Measurements from ENCODE around the gene ATPAF1. TPM values are rescaled to one million over a fixed set of nuclear protein-coding genes. Genes with fewer than 3 reads are reported as not detected.
"Not testable (repeated sequence)": the region's sequence is repeated elsewhere in the genome, so short reads cannot be mapped to it uniquely, and the experiment has no call there.

ATPAF1 gene
- 67.6 and 75.1 TPM in 2 replicates for total RNA-seq (2014; rRNA removed; shearing (Covaris generic))

- peak; percentile 79 for DNase-seq (ENCODE audit: low read depth)
Observed at GRCh38 chr1:46667782-46668760, at the start of gene ATPAF1. TSS of gene ATPAF1 (minus strand) at chr1:46668364. CDS start at chr1:46668322, 42 bp downstream.

- DNase-seq (ENCODE audit: low read depth) = no peak
Observed at GRCh38 chr1:46717654-46718053, 49.5 kb upstream of the ATPAF1 start.

DNA sequence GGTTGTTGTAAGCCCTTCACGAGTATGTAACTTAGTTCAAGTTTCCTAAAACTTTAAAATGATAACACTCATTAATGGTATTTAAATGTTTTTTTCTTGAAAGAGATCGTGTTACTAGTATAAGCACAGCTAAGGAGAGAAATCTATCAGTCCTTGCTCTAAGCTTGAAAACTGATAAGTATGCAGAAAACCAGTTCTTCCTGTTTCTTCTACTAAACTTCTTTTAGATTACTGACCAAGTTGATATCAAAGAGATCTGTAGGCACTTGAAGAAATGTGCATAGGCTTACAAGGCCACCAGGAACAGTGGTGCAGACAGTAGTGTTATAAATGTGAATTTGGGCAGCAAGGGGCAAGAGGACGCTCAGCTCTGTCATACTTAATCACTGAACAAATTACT, 46.8 kb upstream of the ATPAF1 start:
- DNase-seq (ENCODE audit: low read depth) = no peak

GRCh38 chr1:46708121-46708520, 40.0 kb upstream of the ATPAF1 start:
- no peak for DNase-seq (ENCODE audit: low read depth)

DNA sequence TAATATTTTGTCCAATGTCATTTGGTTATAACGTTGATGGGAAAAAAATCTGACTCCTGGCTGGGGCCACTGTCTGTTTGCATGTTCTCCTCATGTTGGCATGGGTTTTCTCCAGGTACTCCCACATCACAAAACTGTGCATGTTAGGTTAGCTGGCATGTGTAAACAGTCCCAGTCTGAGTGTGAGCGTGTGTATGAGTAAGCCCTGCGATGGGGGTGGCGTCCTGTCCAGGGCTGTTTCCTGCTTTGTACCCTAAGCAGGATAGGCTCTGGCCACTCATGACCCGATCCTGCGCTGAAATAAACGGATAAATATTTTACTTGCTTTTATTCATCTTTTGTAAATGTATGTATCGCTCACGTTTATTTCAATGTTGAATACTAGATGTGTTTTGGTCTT, 37.2 kb upstream of the ATPAF1 start:
- no peak for DNase-seq (ENCODE audit: low read depth)

- DNase-seq (ENCODE audit: low read depth) = no peak
Observed at GRCh38 chr1:46703927-46704641, 35.9 kb upstream of the ATPAF1 start.

- DNase-seq (ENCODE audit: low read depth) = no peak
Observed at GRCh38 chr1:46699666-46700065, 31.5 kb upstream of the ATPAF1 start.

- no peak for DNase-seq (ENCODE audit: low read depth)
Observed at GRCh38 chr1:46697053-46697452, 28.9 kb upstream of the ATPAF1 start.

- DNase-seq (ENCODE audit: low read depth) = not testable (repeated sequence)
Observed at GRCh38 chr1:46694676-46695075, 26.5 kb upstream of the ATPAF1 start.

DNA sequence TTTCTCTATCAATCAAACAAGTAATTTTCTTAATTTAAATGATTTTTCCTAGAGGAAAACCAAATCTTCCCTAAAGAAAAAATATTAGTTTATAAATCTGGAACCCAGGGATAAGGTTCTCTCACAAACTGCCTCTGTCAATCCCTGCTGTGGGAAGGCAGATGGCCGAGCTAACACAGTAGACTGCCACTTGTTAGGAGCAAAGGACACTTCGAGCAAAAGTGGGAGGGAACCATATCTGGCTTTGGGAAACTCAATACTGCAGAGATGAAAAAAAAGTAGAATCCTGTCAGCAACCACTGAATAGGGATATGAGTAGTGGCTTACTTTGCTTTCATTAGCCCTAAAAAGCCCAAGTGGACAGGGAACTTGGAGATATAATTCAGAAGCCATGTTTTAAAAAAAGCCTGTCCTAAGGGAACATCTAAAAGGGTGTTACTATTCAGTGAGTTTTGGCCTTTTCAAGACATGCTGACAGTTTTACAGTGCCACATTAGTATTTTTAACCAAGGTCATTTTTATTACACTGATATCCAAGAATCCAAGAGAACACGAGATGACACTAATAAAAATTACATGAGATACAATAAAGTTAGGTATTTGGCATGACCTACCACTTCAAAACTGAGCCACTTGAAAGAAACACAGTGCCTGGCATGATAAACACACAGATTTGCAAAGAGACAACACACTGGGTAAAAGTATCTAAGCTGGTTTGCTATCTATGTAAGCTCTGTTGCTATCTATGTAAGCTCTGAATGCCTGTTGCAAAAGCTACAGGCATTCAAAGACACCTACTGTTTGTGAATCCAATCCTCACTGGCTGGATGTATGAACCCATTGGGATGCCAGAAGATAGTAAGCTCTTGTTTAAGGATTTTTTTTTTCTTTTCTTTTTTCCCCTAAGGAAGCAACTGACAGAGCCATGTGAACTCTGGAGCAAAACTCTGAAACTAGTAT, 24.9 kb upstream of the ATPAF1 start:
- DNase-seq (ENCODE audit: low read depth) = no peak

DNA sequence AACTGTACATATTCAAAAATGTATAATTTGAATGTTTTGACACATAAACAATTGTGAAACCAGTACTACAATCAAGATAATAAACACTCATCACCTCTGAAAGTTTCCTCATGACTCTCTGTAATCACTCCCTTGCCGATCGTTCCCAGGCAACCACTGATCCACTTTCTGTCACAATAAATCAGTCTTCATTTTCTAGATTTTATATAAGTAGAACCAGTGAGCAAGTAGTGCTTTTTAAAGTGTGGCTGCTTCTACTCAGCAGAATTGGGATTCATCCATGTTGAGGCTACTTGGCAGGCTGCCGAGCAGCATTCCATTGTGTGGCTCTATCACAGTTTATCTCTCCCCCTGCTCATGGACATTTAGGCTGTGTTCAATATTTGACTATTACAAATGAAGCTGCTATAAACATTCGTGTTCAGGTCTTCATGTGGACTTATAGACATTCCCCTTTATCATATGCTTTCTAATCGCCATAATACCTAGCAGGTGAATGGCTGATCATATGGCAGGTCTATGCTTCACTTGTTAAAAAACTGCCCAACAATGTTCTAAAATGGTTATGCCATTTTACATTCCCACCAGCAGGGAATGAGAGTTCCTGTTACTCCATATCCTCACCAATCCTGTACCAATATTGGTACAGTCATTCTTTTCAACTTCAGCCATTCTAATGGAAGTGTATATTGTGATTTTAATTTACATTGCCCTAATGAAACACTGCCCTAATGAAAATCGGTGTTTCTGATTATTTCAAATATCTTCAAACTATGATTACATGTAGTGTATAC, 24.0 kb upstream of the ATPAF1 start:
- no peak for DNase-seq (ENCODE audit: low read depth)

GRCh38 chr1:46690931-46691421, 22.8 kb upstream of the ATPAF1 start:
- no peak for DNase-seq (ENCODE audit: low read depth)

DNA sequence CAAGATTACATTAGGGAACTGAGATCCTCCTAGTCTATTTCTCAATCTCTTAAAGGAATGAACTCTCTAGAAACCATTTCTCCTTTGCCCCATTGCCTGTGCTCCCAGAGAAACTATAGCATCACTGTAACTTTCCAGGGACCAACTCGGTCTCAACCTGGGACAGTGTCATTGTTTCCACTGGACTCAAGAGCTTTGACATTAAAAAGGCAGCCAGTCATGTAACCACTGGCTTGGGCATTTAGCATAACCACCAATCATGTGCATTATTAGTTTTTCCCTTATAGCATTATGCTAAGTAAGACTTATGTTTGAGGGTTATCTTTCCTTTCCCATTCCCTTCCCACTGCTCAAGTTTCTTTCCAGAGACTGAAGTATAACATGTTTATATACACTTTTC, 21.7 kb upstream of the ATPAF1 start:
- no peak for DNase-seq (ENCODE audit: low read depth)

- DNase-seq (ENCODE audit: low read depth) = no peak
Observed at GRCh38 chr1:46689356-46689755, 21.2 kb upstream of the ATPAF1 start.

DNA sequence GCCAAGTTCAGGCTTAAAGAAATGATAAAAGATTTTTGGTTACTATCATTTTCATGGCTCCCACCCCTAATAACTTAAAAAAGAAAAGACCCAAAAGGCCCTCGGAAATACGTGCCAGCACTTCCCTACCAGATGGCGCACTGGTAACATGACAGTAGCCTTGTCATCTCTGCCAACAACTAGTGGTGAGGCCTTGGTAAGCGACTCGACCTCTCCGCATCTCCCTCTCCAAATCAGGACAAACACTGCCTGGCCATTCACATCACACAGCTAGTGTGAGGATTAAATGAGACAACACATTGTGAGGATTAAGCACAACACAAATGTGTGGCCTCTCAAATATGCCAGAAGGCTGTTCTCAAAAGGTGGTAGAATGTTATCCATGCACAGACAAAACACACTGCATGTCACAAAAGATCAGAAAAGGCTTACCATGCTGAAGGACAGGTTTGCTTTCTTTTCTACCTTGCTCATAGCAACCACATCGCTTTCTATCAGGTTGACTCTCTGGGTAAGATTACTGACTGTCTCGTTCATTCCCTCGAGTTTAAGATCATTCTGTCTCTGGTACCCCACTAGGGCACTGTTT, 19.9 kb upstream of the ATPAF1 start:
- DNase-seq (ENCODE audit: low read depth) = no peak

GRCh38 chr1:46687093-46687659, 19.0 kb upstream of the ATPAF1 start:
- peak; percentile 35 for DNase-seq (ENCODE audit: low read depth)

- DNase-seq (ENCODE audit: low read depth) = no peak
Observed at GRCh38 chr1:46686255-46686654, 18.1 kb upstream of the ATPAF1 start.

DNA sequence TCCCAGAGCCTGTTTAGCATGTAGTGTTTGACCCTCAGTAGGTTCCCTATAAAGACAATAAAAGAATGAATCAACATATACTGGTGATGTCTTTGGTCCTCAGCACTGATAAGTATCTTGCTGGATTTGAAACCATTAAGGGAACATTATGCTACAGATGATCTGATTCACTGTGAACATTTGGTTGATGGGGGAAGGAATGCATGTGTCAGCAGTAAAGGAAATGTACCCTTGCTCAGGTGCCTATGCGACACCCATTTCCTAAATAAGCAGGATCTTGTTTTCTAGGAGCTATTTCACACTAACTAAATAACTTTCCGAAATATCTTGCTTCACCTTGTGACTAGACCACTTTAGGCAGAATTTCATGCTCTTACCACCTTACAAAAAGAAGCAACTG, 16.5 kb upstream of the ATPAF1 start:
- DNase-seq (ENCODE audit: low read depth) = no peak

GRCh38 chr1:46682064-46682463, 13.9 kb upstream of the ATPAF1 start:
- no peak for DNase-seq (ENCODE audit: low read depth)

Measured in RPMI7951 (cell line).